DLD1 (cell line): ENCODE measurements around the gene FOXRED1.

ENCODE experiments used
- in situ Hi-C: cut with HindIII; loops from 2 replicates; pipeline ENCODE4 v1.10.0; 2017; ENCODE audit warnings: low sequenced_read_pairs

FOXRED1 gene

GRCh38 chr11:126310200-126310991 lies 41.4 kb downstream of the FOXRED1 start:
- in situ Hi-C loops: no loop called here

GRCh38 chr11:126310992-126311310 lies 42.0 kb downstream of the FOXRED1 start:
- in situ Hi-C loops: no loop called here

- in situ Hi-C loops: no loop called here
Measured at GRCh38 chr11:126311401-126312291, 42.7 kb downstream of the FOXRED1 start.

- in situ Hi-C loops: no loop called here
Measured at GRCh38 chr11:126312961-126313360, 44.0 kb downstream of the FOXRED1 start.

GRCh38 chr11:126313826-126314225 lies 44.9 kb downstream of the FOXRED1 start:
- in situ Hi-C loops: no loop called here

- in situ Hi-C loops: no loop called here
Measured at GRCh38 chr11:126317432-126317755, 48.4 kb downstream of the FOXRED1 start.

GRCh38 chr11:126317756-126318573 lies 49.0 kb downstream of the FOXRED1 start:
- in situ Hi-C loops: no loop called here

- in situ Hi-C loops: no loop called here
Measured at GRCh38 chr11:126318574-126319373, 49.8 kb downstream of the FOXRED1 start.

GRCh38 chr11:126319374-126319740 lies 50.4 kb downstream of the FOXRED1 start:
- in situ Hi-C loops: no loop called here

GRCh38 chr11:126322996-126323395 lies 54.0 kb downstream of the FOXRED1 start:
- in situ Hi-C loops: no loop called here

GRCh38 chr11:126327281-126328000 lies 58.5 kb downstream of the FOXRED1 start:
- in situ Hi-C loops: no loop called here
